C4-2B (cell line): ENCODE data around the gene RAPGEF4.

Source experiments
- ZFX ChIP-seq: fragments of 450-650 bp; IDR thresholded peaks from 2 replicates; pipeline ENCODE4 v1.6.1; 2017
- TF ChIP-seq, protein P1 (sequence below): fragments of 450-650 bp; conservative IDR thresholded peaks from 2 replicates; pipeline ENCODE4 v1.5.1; 2017; ENCODE audit warnings: mild to moderate bottlenecking

DNA sequence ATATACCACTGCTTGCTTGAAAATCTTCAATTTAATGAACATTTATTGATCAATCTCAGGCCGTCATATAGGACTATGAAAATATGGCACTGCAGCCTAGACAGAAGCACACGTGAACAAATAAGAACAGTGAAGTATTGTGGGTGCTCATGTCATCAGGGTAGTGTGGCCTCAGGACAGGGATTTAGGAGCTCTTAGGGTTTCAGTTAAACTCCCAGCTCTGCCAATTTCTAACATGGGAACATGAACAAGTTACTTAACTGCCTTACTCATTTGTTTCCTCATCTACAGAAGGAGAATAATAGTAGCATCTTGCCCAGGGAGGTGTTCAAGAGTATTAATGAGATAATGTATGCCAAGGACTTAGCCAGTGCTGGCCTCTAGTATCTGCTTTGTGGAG, 194.0 kb downstream of the RAPGEF4 start:
- no peak for TF ChIP-seq ZFX
- TF ChIP-seq, protein P1, sequence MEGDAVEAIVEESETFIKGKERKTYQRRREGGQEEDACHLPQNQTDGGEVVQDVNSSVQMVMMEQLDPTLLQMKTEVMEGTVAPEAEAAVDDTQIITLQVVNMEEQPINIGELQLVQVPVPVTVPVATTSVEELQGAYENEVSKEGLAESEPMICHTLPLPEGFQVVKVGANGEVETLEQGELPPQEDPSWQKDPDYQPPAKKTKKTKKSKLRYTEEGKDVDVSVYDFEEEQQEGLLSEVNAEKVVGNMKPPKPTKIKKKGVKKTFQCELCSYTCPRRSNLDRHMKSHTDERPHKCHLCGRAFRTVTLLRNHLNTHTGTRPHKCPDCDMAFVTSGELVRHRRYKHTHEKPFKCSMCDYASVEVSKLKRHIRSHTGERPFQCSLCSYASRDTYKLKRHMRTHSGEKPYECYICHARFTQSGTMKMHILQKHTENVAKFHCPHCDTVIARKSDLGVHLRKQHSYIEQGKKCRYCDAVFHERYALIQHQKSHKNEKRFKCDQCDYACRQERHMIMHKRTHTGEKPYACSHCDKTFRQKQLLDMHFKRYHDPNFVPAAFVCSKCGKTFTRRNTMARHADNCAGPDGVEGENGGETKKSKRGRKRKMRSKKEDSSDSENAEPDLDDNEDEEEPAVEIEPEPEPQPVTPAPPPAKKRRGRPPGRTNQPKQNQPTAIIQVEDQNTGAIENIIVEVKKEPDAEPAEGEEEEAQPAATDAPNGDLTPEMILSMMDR, result no peak
